Stomach (tissue), 9 donors: ENCODE data around the gene GTF3C4. TPM values are rescaled to one million over a fixed set of nuclear protein-coding genes. Genes with fewer than 3 reads are reported as not detected.

ENCODE experiments used
- DNase-seq, 2 donors: peaks; one replicate each; pipeline versions ENCODE4 v3.0.0 to v3.0.0-alpha.2; 2013 to 2019
- H3K27ac ChIP-seq, 5 donors: fragments of 200-600 bp in 4 of 5; sonication (generic) in 4 of 5; one replicate each; pipeline ENCODE4 v1.5.1; 2013 to 2019; ENCODE audit warnings: mild to moderate bottlenecking in 1 of 5, moderate library complexity in 1 of 5
- H3K27me3 ChIP-seq, 3 donors: fragments of 200-600 bp; sonication (generic); one replicate each; pipeline ENCODE4 v1.5.1; 2017 to 2019; ENCODE audit warnings: mixed run types in 1 of 3
- H3K36me3 ChIP-seq, 4 donors: fragments of 200-600 bp; sonication (generic); 1 replicate in 3 of 4; 2 replicates in 1 of 4; pipeline ENCODE4 v1.5.1; 2016 to 2019
- H3K4me1 ChIP-seq, 4 donors: fragments of 200-600 bp; sonication (generic); one replicate each; pipeline ENCODE4 v1.5.1; 2016 to 2019
- H3K4me3 ChIP-seq, 4 donors: fragments of 200-600 bp; sonication (generic) in 3 of 4; one replicate each; pipeline ENCODE4 v1.5.1; 2016 to 2019; ENCODE audit warnings: mild to moderate bottlenecking in 1 of 4
- H3K9me3 ChIP-seq, 4 donors: fragments of 200-600 bp; sonication (generic); one replicate each; pipeline ENCODE4 v1.5.1; 2016 to 2019
- EP300 ChIP-seq: sonication (generic); formaldehyde crosslinking; IDR thresholded peaks from one replicate; pipeline ENCODE4 v1.6.1; 2017; ENCODE audit warnings: antibody characterized with exemption
- POLR2A ChIP-seq, 4 donors: fragments of 450-650 bp; IDR thresholded peaks; one replicate each; pipeline ENCODE4 v1.6.1; 2016; ENCODE audit warnings: antibody characterized with exemption in 4 of 4, control low read depth in 2 of 4, mild to moderate bottlenecking in 1 of 4, moderate library complexity in 1 of 4
- POLR2AphosphoS5 ChIP-seq, 3 donors: sonication (generic); formaldehyde crosslinking; IDR thresholded peaks; one replicate each; pipeline ENCODE4 v1.6.1; 2016; ENCODE audit warnings: antibody characterized with exemption in 3 of 3
- WGBS, 5 donors: extraction: QIAGEN DNeasy Blood & Tissue Kit in 3 of 5; methylation state at CpG; one replicate each; pipeline versions ENCODE4 v1.1.5 to v1.1.7; 2013 to 2018; 5-methylcytosine and 5-hydroxymethylcytosine counted together
- intact Hi-C: fragments of 100-400 bp; cut with DNase I; formaldehyde crosslinking; loops from one replicate; pipeline ENCODE4 v1.15.1; 2023; ENCODE audit warnings: low total_unique reads
- polyA plus RNA-seq, 3 donors: library from polyadenylated mRNA; stranded (reverse); fragments of 200-250 nt; gene quantifications; one replicate each; pipeline ENCODE4 v1.2.3, GENCODE V29; 2013
- total RNA-seq, 5 donors: library from RNA; depleted of rRNA; stranded (reverse); fragments of >200 nt; gene quantifications; one replicate each; pipeline versions ENCODE4 v1.1.0 to v1.2.3, GENCODE V29; 2014 to 2016
- TF ChIP-seq, protein P1 (sequence below), 7 experiments: fragments of 450-650 bp in 4 of 7; fragments of 200-600 bp in 3 of 7; sonication (generic) in 3 of 7; IDR thresholded peaks; one replicate each; pipeline ENCODE4 v1.5.1; 2016 to 2019; ENCODE audit warnings: antibody characterized with exemption in 7 of 7, control low read depth in 2 of 7, mild to moderate bottlenecking in 1 of 7
- donor health status: healthy with polysubstance abuse.
- donor health status: Bipolar disorder and iron deficiency.
- donor health status: healthy.

The GTF3C4 gene
- total and polyA plus RNA-seq, 8 donors: 2.6 to 68.8 (median 11.4) TPM

DNA sequence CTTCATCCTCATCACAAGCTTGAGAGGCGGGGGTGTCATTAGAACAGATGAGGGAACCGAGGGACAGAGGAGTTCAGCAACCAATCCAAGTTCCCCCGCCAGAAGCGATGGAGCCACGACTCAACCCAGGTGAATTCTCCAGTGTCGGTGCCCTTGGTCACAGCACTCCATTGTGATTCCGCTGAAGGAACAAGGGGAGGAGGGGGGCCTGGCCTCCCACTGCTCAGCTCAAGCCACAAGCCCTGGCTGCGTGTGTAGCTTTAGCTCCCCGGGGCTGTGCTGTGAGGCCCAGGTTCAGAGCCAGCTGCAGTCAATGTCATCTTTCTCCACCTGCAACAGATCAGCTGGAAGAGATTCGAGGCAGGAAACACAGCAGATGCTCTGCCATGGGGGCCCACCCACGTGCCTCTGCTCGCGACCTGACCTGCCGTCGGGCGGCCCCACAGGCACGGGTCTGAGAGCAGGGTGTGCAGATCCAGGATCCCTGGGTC, 72.6 kb downstream of the GTF3C4 start:
- H3K4me3 ChIP-seq: no peak overlapping the region
- DNase-seq: no peak
- 58 to 65% (median 64%) methylated on average over 9 to 17 of the region's 17 CpGs for WGBS, 5 donors
- peaks cover 0 to 9% (median 0%) of the 10 kb centered on the region in 4 donors for H3K4me1 ChIP-seq
- intact Hi-C loops: no loop called here
- no peaks in the 10 kb centered on the region for H3K9me3 ChIP-seq
- TF ChIP-seq, protein P1, sequence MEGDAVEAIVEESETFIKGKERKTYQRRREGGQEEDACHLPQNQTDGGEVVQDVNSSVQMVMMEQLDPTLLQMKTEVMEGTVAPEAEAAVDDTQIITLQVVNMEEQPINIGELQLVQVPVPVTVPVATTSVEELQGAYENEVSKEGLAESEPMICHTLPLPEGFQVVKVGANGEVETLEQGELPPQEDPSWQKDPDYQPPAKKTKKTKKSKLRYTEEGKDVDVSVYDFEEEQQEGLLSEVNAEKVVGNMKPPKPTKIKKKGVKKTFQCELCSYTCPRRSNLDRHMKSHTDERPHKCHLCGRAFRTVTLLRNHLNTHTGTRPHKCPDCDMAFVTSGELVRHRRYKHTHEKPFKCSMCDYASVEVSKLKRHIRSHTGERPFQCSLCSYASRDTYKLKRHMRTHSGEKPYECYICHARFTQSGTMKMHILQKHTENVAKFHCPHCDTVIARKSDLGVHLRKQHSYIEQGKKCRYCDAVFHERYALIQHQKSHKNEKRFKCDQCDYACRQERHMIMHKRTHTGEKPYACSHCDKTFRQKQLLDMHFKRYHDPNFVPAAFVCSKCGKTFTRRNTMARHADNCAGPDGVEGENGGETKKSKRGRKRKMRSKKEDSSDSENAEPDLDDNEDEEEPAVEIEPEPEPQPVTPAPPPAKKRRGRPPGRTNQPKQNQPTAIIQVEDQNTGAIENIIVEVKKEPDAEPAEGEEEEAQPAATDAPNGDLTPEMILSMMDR (IDR thresholded peaks at IDR 0.05): no peak
- TF ChIP-seq POLR2A (IDR thresholded peaks at IDR 0.05) (no peak), POLR2AphosphoS5 (IDR thresholded peaks at IDR 0.05) (no peak), EP300 (no peak)
- H3K36me3 ChIP-seq: no peaks in the 10 kb centered on the region
- no peak overlapping the region for H3K27ac ChIP-seq
- peaks cover 0 to 62% (median 36%) of the 10 kb centered on the region in 3 donors for H3K27me3 ChIP-seq

DNA sequence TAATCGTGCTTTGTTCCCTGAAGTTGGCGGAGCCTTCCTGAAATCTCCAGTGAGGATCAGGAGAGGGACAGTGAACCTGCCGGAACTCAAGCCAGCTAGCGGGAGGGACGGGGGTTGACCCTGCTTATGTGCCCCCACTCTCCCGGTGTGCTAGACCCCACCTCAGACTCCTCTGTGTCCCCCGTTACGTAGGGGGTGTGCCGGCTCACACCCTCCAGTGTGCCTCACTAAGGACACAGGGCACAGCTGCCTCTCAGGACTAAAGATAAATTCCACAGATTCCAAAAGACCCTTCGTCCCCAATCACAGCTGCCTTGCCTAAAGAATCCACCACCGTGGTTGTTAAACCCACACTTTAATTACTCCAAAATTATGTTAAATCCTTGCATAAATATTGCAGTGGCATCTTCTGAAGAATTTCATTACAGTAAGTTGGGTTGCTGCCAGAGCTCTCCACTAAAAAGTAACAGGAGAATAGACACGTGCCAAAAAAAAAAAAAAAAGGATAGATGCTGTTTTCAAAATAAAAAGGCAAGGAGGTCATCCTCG, 73.7 kb downstream of the GTF3C4 start:
- intact Hi-C loops: no loop called here
- H3K27me3 ChIP-seq: peaks cover 0 to 62% (median 36%) of the 10 kb centered on the region in 3 donors
- no peak for DNase-seq
- no peaks in the 10 kb centered on the region for H3K9me3 ChIP-seq
- TF ChIP-seq EP300 (no peak), POLR2A (IDR thresholded peaks at IDR 0.05) (no peak), POLR2AphosphoS5 (IDR thresholded peaks at IDR 0.05) (no peak)
- TF ChIP-seq, protein P1 (IDR thresholded peaks at IDR 0.05): no peak
- H3K4me1 ChIP-seq: peaks cover 0 to 9% (median 0%) of the 10 kb centered on the region in 4 donors
- 32 to 55% (median 44%) methylated on average over 13 of the region's 13 CpGs for WGBS, 5 donors
- no peak overlapping the region for H3K4me3 ChIP-seq
- H3K27ac ChIP-seq: no peak overlapping the region
- H3K36me3 ChIP-seq: no peaks in the 10 kb centered on the region

Other genes with a start within 250 kb of the GTF3C4 start
- not detected for gene BARHL1, start 87.9 kb upstream of the GTF3C4 start, total RNA-seq
- not detected for gene BARHL1, start 87.9 kb upstream of the GTF3C4 start, polyA plus RNA-seq
- 10 to 100 TPM in 2 of 5 donors, 1 to 10 TPM in 3; 4.1 to 26.8 (median 9.8) TPM for gene DDX31, start 481 bp upstream of the GTF3C4 start, total RNA-seq
- 1 to 10 TPM; 3.1 to 7.3 (median 3.2) TPM for gene DDX31, start 481 bp upstream of the GTF3C4 start, polyA plus RNA-seq
- under 1 TPM in 1 of 5 donors, not detected in 4; 0.89 TPM for gene AK8, start 207.8 kb downstream of the GTF3C4 start, total RNA-seq
- gene AK8, start 207.8 kb downstream of the GTF3C4 start, polyA plus RNA-seq: under 1 TPM in 2 of 3 donors, not detected in 1; 0.56 to 0.60 TPM
- 1 to 10 TPM in 1 of 5 donors, under 1 TPM in 2, not detected in 2; 0.29 to 2.2 (median 0.55) TPM for gene SPACA9, start 208.4 kb downstream of the GTF3C4 start, total RNA-seq
- 1 to 10 TPM; 1.8 to 4.8 (median 3.4) TPM for gene SPACA9, start 208.4 kb downstream of the GTF3C4 start, polyA plus RNA-seq